ENCODE measurements around the gene RAB4A. TPM values are rescaled to one million over a fixed set of nuclear protein-coding genes. Genes with fewer than 3 reads are reported as not detected.

Gene RAB4A
- total and polyA plus RNA-seq, 9 of the 15 experiments (the other 6 are each of a cell fraction or from before 2014, with no cell fraction given) = 8.3 to 61.0 (median 26.7) TPM

DNA sequence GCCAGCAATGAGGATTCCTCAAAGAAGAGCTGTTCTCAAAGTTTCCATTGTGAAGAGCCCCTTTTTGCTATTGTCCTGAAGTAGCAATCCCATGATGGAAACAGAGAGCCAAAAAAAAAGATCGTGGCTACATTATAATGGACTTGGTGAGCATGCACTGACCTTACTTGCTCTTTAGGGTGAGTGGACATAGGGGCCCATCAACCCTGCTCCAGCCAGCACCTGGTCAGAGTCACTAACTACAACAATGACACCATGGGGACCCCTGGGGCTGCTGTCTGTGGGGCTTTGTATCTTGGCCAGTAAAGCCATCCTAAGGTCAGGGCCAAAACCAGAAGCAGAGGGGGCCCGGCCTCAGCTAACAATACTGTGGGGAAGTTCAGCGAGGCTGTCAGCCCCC is 30.4 kb upstream of the RAB4A start:
- H3K4me2 ChIP-seq (ENCODE audit: insufficient read depth, low read length) = no peak overlapping the region
- no peaks in the 10 kb centered on the region for H3K36me3 ChIP-seq (ENCODE audit: control insufficient read depth, insufficient read depth, low read length)
- H3K9me3 ChIP-seq (replicated peaks; ENCODE audit: control insufficient read depth, insufficient read depth, low read depth, low read length) = no peaks in the 10 kb centered on the region
- ChIA-PET POLR2A (no interaction called here), CTCF (ENCODE audit: low intra/inter-chr PET ratio) (no interaction called here)
- no TSS peak for BruUV-seq (replicated peaks)
- H3K4me3 ChIP-seq = no peak overlapping the region
- 4% methylated on average over 3 of the region's 3 CpGs for WGBS (ENCODE audit: insufficient coverage, low coverage, missing lambda C conversion rate)
- no peaks in the 10 kb centered on the region for H3K79me2 ChIP-seq (ENCODE audit: control insufficient read depth, insufficient read depth, low read length)
- intact Hi-C loops (cut with micrococcal nuclease) (no loop called here), in situ Hi-C loops (cut with MboI) (no loop called here)
- no peak for ATAC-seq
- H3K9ac ChIP-seq (ENCODE audit: insufficient read depth in 1 of 2, low read depth in 2 of 2, low read length in 2 of 2) = no peak overlapping the region
- no peak for FAIRE-seq
- H3K9me1 ChIP-seq (ENCODE audit: control insufficient read depth, insufficient read depth, low read length) = no peaks in the 10 kb centered on the region
- H3K27me3 ChIP-seq (ENCODE audit: control insufficient read depth in 2 of 2, insufficient read depth in 2 of 2, low read length in 2 of 2) = peaks cover 13 to 18% of the 10 kb centered on the region in 2 experiments; a peak in 4 of 5 replicates
- H3K4me1 ChIP-seq (replicated peaks in 1 of 2; ENCODE audit: control insufficient read depth in 2 of 2, insufficient read depth in 2 of 2, low read length in 2 of 2) = no peaks in the 10 kb centered on the region
- DNase-seq (ENCODE audit: extremely low read depth in 1 of 4, low spot score in 3 of 4) = no peak
- H3K27ac ChIP-seq (ENCODE audit: extremely low read depth, low read depth, low read length) = no peak overlapping the region
- no peak overlapping the region for H2AFZ ChIP-seq (ENCODE audit: low read depth, low read length)
- H4K20me1 ChIP-seq (replicated peaks; ENCODE audit: control insufficient read depth, insufficient read depth, low read length) = no peaks in the 10 kb centered on the region
- TF ChIP-seq SP1 (CRISPR knock-in tag; IDR thresholded peaks at IDR 0.05) (no peak), FUS (optimal IDR thresholded peaks at IDR 0.05; ENCODE audit: low read depth, low read length) (no peak), FOXM1 (IDR thresholded peaks at IDR 0.05; ENCODE audit: low read depth) (no peak), FOXM1 (CRISPR knock-in tag; IDR thresholded peaks at IDR 0.05; ENCODE audit: low read depth) (no peak), ILF3 (IDR thresholded peaks at IDR 0.05; ENCODE audit: borderline replicate concordance) (no peak), ASH1L (IDR thresholded peaks at IDR 0.05; ENCODE audit: borderline replicate concordance, low read depth, partially characterized antibody) (no peak), TOE1 (IDR thresholded peaks at IDR 0.05; ENCODE audit: borderline replicate concordance) (no peak), TOE1 (CRISPR knock-in tag; IDR thresholded peaks at IDR 0.05; ENCODE audit: borderline replicate concordance, low read depth) (no peak), ZNF589 (CRISPR knock-in tag; IDR thresholded peaks at IDR 0.05; ENCODE audit: low read depth) (no peak), YY1 (IDR thresholded peaks at IDR 0.05; ENCODE audit: borderline replicate concordance in 1 of 3, control insufficient read depth in 1 of 3, extremely low read depth in 1 of 3, insufficient read depth in 3 of 3, insufficient read length in 1 of 3, insufficient replicate concordance in 2 of 3, low read depth in 1 of 3, low read length in 2 of 3) (no peak), RBM39 (optimal IDR thresholded peaks at IDR 0.05; ENCODE audit: low read depth, low read length) (no peak), RBM25 (IDR thresholded peaks at IDR 0.05; ENCODE audit: low read depth, low read length, severe bottlenecking) (no peak), SIRT6 (IDR thresholded peaks at IDR 0.05; ENCODE audit: low read depth, low read length) (no peak)
- TF ChIP-seq, protein P1, sequence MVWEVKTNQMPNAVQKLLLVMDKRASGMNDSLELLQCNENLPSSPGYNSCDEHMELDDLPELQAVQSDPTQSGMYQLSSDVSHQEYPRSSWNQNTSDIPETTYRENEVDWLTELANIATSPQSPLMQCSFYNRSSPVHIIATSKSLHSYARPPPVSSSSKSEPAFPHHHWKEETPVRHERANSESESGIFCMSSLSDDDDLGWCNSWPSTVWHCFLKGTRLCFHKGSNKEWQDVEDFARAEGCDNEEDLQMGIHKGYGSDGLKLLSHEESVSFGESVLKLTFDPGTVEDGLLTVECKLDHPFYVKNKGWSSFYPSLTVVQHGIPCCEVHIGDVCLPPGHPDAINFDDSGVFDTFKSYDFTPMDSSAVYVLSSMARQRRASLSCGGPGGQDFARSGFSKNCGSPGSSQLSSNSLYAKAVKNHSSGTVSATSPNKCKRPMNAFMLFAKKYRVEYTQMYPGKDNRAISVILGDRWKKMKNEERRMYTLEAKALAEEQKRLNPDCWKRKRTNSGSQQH (CRISPR knock-in tag; IDR thresholded peaks at IDR 0.05) = no peak
- TF ChIP-seq, protein P2, sequence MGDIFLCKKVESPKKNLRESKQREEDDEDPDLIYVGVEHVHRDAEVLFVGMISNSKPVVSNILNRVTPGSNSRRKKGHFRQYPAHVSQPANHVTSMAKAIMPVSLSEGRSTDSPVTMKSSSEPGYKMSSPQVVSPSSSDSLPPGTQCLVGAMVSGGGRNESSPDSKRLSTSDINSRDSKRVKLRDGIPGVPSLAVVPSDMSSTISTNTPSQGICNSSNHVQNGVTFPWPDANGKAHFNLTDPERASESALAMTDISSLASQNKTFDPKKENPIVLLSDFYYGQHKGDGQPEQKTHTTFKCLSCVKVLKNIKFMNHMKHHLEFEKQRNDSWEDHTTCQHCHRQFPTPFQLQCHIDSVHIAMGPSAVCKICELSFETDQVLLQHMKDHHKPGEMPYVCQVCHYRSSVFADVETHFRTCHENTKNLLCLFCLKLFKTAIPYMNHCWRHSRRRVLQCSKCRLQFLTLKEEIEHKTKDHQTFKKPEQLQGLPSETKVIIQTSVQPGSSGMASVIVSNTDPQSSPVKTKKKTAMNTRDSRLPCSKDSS (IDR thresholded peaks at IDR 0.05; ENCODE audit: low read depth, partially characterized antibody) = no peak
- TF ChIP-seq, protein P3, sequence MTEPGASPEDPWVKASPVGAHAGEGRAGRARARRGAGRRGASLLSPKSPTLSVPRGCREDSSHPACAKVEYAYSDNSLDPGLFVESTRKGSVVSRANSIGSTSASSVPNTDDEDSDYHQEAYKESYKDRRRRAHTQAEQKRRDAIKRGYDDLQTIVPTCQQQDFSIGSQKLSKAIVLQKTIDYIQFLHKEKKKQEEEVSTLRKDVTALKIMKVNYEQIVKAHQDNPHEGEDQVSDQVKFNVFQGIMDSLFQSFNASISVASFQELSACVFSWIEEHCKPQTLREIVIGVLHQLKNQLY (CRISPR knock-in tag; conservative IDR thresholded peaks at IDR 0.05) = no peak
- TF ChIP-seq, protein P4, sequence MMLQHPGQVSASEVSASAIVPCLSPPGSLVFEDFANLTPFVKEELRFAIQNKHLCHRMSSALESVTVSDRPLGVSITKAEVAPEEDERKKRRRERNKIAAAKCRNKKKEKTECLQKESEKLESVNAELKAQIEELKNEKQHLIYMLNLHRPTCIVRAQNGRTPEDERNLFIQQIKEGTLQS (IDR thresholded peaks at IDR 0.05) = no peak
- TF ChIP-seq, protein P4 (CRISPR knock-in tag; conservative IDR thresholded peaks at IDR 0.05) = no peak
